Measurements from ENCODE around the gene SH2D6.
A peak's percentile ranks its signal among the peaks of the same experiment; 100 is the strongest.

Gene SH2D6

GRCh38 chr2:85422072-85422457 lies 3.6 kb downstream of the SH2D6 start:
- H3K36me3 Mint-ChIP-seq, result no peaks in the 10 kb centered on the region
- peaks cover 20 to 37% of the 10 kb centered on the region in 2 donors for H3K4me1 Mint-ChIP-seq
- DNase-seq (no peak), ATAC-seq (replicated peaks) (no peak)
- H3K27me3 Mint-ChIP-seq, result no peaks in the 10 kb centered on the region
- no peak overlapping the region for H3K4me3 Mint-ChIP-seq
- peak overlapping the region; percentile 53 for H3K27ac Mint-ChIP-seq
- no peaks in the 10 kb centered on the region for H3K9me3 Mint-ChIP-seq

GRCh38 chr2:85423525-85423924 lies 5.0 kb downstream of the SH2D6 start:
- DNase-seq (no peak), ATAC-seq (replicated peaks) (no peak)
- Mint-ChIP-seq H3K27ac (peak overlapping the region; percentile 47), H3K4me3 (no peak overlapping the region), H3K9me3 (no peaks in the 10 kb centered on the region), H3K4me1 (peaks cover 17 to 28% of the 10 kb centered on the region in 2 donors), H3K27me3 (no peaks in the 10 kb centered on the region), H3K36me3 (no peaks in the 10 kb centered on the region)

GRCh38 chr2:85425588-85425987 lies 7.1 kb downstream of the SH2D6 start:
- H3K4me3 Mint-ChIP-seq, result no peak overlapping the region
- no peak for ATAC-seq (replicated peaks)
- peaks cover 12 to 21% of the 10 kb centered on the region in 2 donors for H3K4me1 Mint-ChIP-seq
- no peak for DNase-seq
- no peak overlapping the region for H3K27ac Mint-ChIP-seq
- no peaks in the 10 kb centered on the region for H3K9me3 Mint-ChIP-seq
- no peaks in the 10 kb centered on the region for H3K27me3 Mint-ChIP-seq
- no peaks in the 10 kb centered on the region for H3K36me3 Mint-ChIP-seq

- Mint-ChIP-seq H3K27me3 (no peaks in the 10 kb centered on the region), H3K27ac (no peak overlapping the region), H3K4me1 (peaks cover 8 to 11% of the 10 kb centered on the region in 2 donors), H3K36me3 (no peaks in the 10 kb centered on the region), H3K4me3 (no peak overlapping the region), H3K9me3 (no peaks in the 10 kb centered on the region)
- no peak for DNase-seq
- no peak for ATAC-seq (replicated peaks)
These were observed 8.9 kb downstream of the SH2D6 start for GRCh38 chr2:85427300-85427835.

- H3K4me3 Mint-ChIP-seq, result no peak overlapping the region
- no peak for ATAC-seq (replicated peaks)
- H3K27ac Mint-ChIP-seq, result no peak overlapping the region
- H3K9me3 Mint-ChIP-seq, result no peaks in the 10 kb centered on the region
- peaks cover 8 to 11% of the 10 kb centered on the region in 2 donors for H3K4me1 Mint-ChIP-seq
- no peaks in the 10 kb centered on the region for H3K27me3 Mint-ChIP-seq
- H3K36me3 Mint-ChIP-seq, result no peaks in the 10 kb centered on the region
- DNase-seq, result no peak
These were observed 9.9 kb downstream of the SH2D6 start for GRCh38 chr2:85428343-85428881.

- Mint-ChIP-seq H3K9me3 (no peaks in the 10 kb centered on the region), H3K4me1 (peaks cover 1 to 5% of the 10 kb centered on the region in 2 donors), H3K27me3 (no peaks in the 10 kb centered on the region), H3K4me3 (no peak overlapping the region), H3K36me3 (no peaks in the 10 kb centered on the region), H3K27ac (no peak overlapping the region)
- no peak for ATAC-seq (replicated peaks)
- no peak for DNase-seq
These were observed 10.9 kb downstream of the SH2D6 start for GRCh38 chr2:85429213-85429923.

- H3K36me3 Mint-ChIP-seq, result no peaks in the 10 kb centered on the region
- H3K4me1 Mint-ChIP-seq, result peaks cover 1 to 10% of the 10 kb centered on the region in 2 donors
- H3K27ac Mint-ChIP-seq, result no peak overlapping the region
These were observed 11.4 kb downstream of the SH2D6 start for GRCh38 chr2:85429924-85430289.

GRCh38 chr2:85430752-85431569 lies 12.4 kb downstream of the SH2D6 start:
- ATAC-seq (replicated peaks) (no peak), DNase-seq (no peak)
- no peaks in the 10 kb centered on the region for H3K27me3 Mint-ChIP-seq
- no peaks in the 10 kb centered on the region for H3K36me3 Mint-ChIP-seq
- H3K4me3 Mint-ChIP-seq, result no peak overlapping the region
- no peak overlapping the region for H3K27ac Mint-ChIP-seq
- H3K9me3 Mint-ChIP-seq, result no peaks in the 10 kb centered on the region
- peaks cover 11 to 20% of the 10 kb centered on the region in 2 donors for H3K4me1 Mint-ChIP-seq

More at GRCh38 chr2:85429924-85430289, 11.4 kb downstream of the SH2D6 start:
- no peak for ATAC-seq (replicated peaks)
- Mint-ChIP-seq H3K27me3 (no peaks in the 10 kb centered on the region), H3K4me3 (no peak overlapping the region), H3K9me3 (no peaks in the 10 kb centered on the region)
- no peak for DNase-seq

- H3K9me3 Mint-ChIP-seq, result no peaks in the 10 kb centered on the region
- no peaks in the 10 kb centered on the region for H3K27me3 Mint-ChIP-seq
- peaks cover 17 to 28% of the 10 kb centered on the region in 2 donors for H3K4me1 Mint-ChIP-seq
- no peak for ATAC-seq (replicated peaks)
- no peak overlapping the region for H3K4me3 Mint-ChIP-seq
- H3K27ac Mint-ChIP-seq, result no peak overlapping the region
- H3K36me3 Mint-ChIP-seq, result no peaks in the 10 kb centered on the region
- no peak for DNase-seq
These were observed 13.2 kb downstream of the SH2D6 start for GRCh38 chr2:85431570-85432205.

- Mint-ChIP-seq H3K4me3 (no peak overlapping the region), H3K27me3 (no peaks in the 10 kb centered on the region), H3K4me1 (peaks cover 28 to 45% of the 10 kb centered on the region in 2 donors), H3K36me3 (no peaks in the 10 kb centered on the region), H3K9me3 (no peaks in the 10 kb centered on the region), H3K27ac (no peak overlapping the region)
- DNase-seq (no peak), ATAC-seq (replicated peaks) (no peak)
These were observed 15.1 kb downstream of the SH2D6 start for GRCh38 chr2:85433511-85434089.

GRCh38 chr2:85434696-85435095 lies 16.2 kb downstream of the SH2D6 start:
- no peak overlapping the region for H3K27ac Mint-ChIP-seq
- no peak for ATAC-seq (replicated peaks)
- DNase-seq, result no peak
- H3K27me3 Mint-ChIP-seq, result no peaks in the 10 kb centered on the region
- no peaks in the 10 kb centered on the region for H3K36me3 Mint-ChIP-seq
- H3K4me3 Mint-ChIP-seq, result no peak overlapping the region
- no peaks in the 10 kb centered on the region for H3K9me3 Mint-ChIP-seq
- H3K4me1 Mint-ChIP-seq, result peaks cover 28 to 47% of the 10 kb centered on the region in 2 donors

- H3K36me3 Mint-ChIP-seq, result no peaks in the 10 kb centered on the region
- H3K27ac Mint-ChIP-seq, result peak overlapping the region; percentile 9
- H3K9me3 Mint-ChIP-seq, result no peaks in the 10 kb centered on the region
- H3K4me3 Mint-ChIP-seq, result no peak overlapping the region
- ATAC-seq (replicated peaks), result peak in 1 of 2 donors; percentile 11
- no peak for DNase-seq
- H3K27me3 Mint-ChIP-seq, result no peaks in the 10 kb centered on the region
- H3K4me1 Mint-ChIP-seq, result peaks cover 28 to 46% of the 10 kb centered on the region in 2 donors
These were observed 16.9 kb downstream of the SH2D6 start for GRCh38 chr2:85435220-85435958.

- ATAC-seq (replicated peaks), result no peak
- H3K36me3 Mint-ChIP-seq, result no peaks in the 10 kb centered on the region
- H3K9me3 Mint-ChIP-seq, result no peaks in the 10 kb centered on the region
- DNase-seq, result no peak
- peaks cover 28 to 46% of the 10 kb centered on the region in 2 donors for H3K4me1 Mint-ChIP-seq
- H3K27me3 Mint-ChIP-seq, result no peaks in the 10 kb centered on the region
- peak overlapping the region; percentile 97 for H3K27ac Mint-ChIP-seq
- H3K4me3 Mint-ChIP-seq, result peak overlapping the region; percentile 11 to 26
These were observed 17.7 kb downstream of the SH2D6 start for GRCh38 chr2:85435981-85436835.

All from stimulated activated naive B cell treated with anti-CD40 and anti-IgM and Interleukin-4, amounts not matched to agents 10 μg/mL and 1 μg/mL and 100 μg/mL, for 72 hours (primary cell).